Measurements from ENCODE around the gene AGBL4.

GRCh38 chr1:48726139-48726538 lies 1297.6 kb downstream of the AGBL4 start:
- TF ChIP-seq TAF1 (IDR thresholded peaks at IDR 0.05; ENCODE audit: borderline replicate concordance, insufficient read depth, low read length) (no peak), POLR2AphosphoS5 (IDR thresholded peaks at IDR 0.05; ENCODE audit: low read depth, low read length) (no peak)
